Activated CD4-positive, CD25-positive, alpha-beta regulatory T cell treated with anti-CD3 and anti-CD28 coated beads, Interleukin-2, amount 50 U/mL, for 72 hours (primary cell): ENCODE data around the gene ZNF584.
"Not testable (repeated sequence)": the region's sequence is repeated elsewhere in the genome, so short reads cannot be mapped to it uniquely, and the experiment has no call there.

ENCODE experiments used
- DNase-seq: peaks from one replicate; pipeline ENCODE4 v3.0.0; 2021

Gene ZNF584

GRCh38 chr19:58386576-58387337, 21.7 kb upstream of the ZNF584 start, which contains the start of gene RPS5:
Gene RPS5, plus strand, starts transcription at chr19:58387269. Its CDS starts 869 bp downstream, at chr19:58388138.
- peak; percentile 87 for DNase-seq

GRCh38 chr19:58387338-58388174, 20.9 kb upstream of the ZNF584 start:
- no peak for DNase-seq

GRCh38 chr19:58388175-58388526, 20.3 kb upstream of the ZNF584 start:
- DNase-seq = no peak

DNA sequence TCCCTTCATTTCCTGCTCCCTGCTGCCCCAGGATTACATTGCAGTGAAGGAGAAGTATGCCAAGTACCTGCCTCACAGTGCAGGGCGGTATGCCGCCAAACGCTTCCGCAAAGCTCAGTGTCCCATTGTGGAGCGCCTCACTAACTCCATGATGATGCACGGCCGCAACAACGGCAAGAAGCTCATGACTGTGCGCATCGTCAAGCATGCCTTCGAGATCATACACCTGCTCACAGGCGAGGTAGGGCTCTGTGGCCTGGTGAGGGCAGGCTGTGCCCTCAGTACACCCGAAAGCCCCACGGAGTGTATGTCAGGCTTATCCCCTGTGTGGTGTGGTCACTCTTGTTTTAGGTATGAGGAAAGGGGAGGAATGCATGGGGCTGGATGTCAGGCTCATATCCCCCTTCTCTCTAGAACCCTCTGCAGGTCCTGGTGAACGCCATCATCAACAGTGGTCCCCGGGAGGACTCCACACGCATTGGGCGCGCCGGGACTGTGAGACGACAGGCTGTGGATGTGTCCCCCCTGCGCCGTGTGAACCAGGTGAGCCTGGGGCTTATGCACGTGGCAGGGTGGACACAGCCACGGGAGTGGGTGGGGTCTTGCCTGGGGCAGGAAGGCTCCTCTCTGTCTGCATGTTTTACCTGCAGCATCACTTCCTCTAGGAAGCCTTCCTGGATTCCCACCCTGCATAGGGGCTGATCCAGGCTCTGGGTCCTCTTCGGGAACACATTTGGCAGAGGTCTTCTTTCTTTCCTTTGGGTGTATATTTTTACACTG, 15.3 kb upstream of the ZNF584 start:
- DNase-seq = no peak

- DNase-seq = no peak
Observed at GRCh38 chr19:58393725-58394033, 14.8 kb upstream of the ZNF584 start.

DNA sequence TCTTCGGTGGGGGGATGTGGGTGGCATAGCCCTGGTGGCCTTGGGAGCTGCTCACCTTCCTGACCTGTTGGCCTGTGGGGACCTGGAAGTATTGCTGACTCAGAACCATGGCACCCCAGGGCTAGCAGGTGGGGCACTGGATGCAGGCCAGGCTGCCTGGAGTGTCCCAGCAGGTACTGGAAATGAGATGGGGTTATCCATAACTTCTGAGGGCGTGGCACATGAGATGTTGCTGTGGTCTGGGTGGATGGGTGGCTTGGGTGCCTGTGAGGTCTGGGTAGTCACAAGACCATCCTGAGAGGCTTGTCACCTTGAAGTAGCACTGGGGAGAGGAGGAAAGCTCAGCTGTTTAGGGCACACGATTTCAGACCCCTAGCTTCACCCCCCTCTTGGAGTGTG, 13.6 kb upstream of the ZNF584 start:
- DNase-seq = no peak

GRCh38 chr19:58395220-58395978, 13.1 kb upstream of the ZNF584 start, which contains the start of gene RNF225:
Gene RNF225, plus strand, starts transcription at chr19:58395656. Its CDS starts 434 bp downstream, at chr19:58396090.
- DNase-seq = no peak

GRCh38 chr19:58395979-58396627, 12.3 kb upstream of the ZNF584 start:
- DNase-seq = no peak

- DNase-seq = no peak
Observed at GRCh38 chr19:58396691-58397532, 11.5 kb upstream of the ZNF584 start.

GRCh38 chr19:58397533-58398037, 10.9 kb upstream of the ZNF584 start:
- no peak for DNase-seq

DNA sequence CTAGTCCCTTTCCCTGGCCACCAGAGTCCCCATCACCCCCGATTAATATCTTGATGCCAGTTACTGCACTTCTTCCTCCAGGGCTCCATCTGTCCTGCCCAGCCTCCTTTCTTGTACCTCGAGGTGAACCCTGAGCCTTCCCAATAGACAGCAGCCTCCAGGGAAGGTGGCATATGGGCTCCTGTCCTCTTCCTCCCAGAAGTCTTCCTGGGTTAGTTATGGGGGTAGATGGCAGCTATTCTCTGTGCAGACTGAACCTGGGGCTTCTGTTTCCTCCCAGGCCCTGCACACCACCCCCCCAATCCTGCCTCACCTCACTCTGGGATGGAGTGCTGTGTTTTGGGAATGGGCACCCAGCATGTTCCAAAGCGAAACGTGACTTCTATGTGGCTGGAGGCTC, 10.4 kb upstream of the ZNF584 start:
- DNase-seq = no peak

DNA sequence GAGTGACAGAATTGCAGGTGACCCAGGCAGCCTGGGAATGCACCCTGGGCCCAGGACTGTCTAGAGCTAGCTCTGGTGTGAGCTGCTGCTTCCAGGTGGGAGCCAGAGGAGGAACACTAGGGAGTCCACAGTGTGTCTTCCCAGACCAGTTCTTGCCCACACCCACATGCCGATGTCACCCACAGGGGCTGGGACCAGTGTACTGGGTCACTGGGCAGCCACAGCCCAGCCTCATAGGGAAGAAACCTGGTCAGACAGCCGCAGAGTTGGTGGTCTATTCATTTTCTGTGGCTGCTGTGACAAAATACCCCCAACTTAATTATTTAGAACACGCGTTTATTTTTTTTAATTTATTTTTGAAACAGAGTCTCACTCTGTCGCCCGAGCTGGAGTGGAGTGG, 9.9 kb upstream of the ZNF584 start:
- no peak for DNase-seq

- no peak for DNase-seq
Observed at GRCh38 chr19:58399903-58400302, 8.5 kb upstream of the ZNF584 start.

GRCh38 chr19:58400316-58400915, 8.0 kb upstream of the ZNF584 start:
- DNase-seq = no peak

DNA sequence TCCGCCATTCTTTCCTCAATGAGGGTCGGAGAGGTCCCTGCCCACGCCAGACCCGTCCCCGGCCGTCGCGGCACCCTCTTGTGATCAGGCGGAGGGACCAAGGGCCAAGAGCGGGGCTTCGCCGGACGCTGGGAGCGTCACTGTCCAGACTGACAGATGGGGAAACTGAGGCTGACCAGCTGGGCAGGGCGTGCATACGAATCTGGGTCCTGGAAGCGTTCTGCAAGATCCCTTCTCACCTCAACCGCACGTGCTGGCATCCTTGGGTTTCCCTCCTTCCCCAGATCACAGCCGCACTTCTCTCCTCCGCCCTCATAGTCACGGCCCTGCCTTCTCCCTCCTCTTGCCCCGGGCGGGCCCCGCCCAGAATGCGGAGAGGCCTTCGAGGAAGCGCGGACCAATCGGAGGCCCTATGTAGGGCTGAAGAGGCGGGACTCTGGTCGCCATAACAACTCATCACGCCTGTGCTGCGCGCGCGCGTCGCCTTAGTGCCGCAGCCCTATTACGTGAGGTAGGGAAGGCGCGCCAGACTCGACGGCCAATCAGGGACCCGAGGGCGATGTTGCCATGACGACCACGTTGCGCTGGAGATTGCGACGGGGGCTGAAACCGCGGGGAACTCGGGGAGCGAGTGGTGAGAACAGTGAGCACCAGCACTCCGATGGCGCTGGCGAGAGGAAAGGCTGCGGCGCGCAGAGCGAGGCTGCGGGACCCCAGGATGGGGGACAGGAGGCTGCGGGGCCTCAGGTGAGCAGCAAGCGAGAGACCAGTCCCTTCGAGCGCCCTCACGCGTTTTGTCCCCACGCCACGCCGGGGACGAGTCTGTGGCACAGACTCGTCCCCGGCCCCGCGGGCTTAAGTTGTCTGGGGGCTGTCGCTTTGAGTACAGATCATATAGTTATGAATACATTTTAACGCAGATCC, 7.3 kb upstream of the ZNF584 start:
- DNase-seq = peak; percentile 98

GRCh38 chr19:58401840-58402421, 6.5 kb upstream of the ZNF584 start:
- DNase-seq = no peak

DNA sequence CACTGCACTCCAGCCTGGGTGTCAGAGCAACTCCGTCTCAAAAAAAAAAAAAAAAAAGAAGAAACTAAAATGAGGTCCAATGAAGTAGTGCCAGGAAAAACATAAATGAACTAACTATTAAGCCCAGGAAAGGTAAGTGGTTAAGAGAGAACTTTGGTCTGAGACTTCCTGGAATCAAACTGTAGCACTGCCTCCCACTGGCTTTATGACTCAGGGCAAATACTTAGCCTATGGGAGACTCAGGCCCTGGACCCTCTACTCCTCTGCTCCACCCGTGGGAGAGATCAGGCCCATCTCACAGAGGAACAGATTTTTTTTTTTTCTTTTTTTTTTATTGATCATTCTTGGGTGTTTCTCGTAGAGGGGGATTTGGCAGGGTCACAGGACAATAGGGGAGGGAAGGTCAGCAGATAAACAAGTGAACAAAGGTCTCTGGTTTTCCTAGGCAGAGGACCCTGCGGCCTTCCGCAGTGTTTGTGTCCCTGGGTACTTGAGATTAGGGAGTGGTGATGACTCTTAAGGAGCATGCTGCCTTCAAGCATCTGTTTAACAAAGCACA, 4.5 kb upstream of the ZNF584 start:
- not testable (repeated sequence) for DNase-seq

DNA sequence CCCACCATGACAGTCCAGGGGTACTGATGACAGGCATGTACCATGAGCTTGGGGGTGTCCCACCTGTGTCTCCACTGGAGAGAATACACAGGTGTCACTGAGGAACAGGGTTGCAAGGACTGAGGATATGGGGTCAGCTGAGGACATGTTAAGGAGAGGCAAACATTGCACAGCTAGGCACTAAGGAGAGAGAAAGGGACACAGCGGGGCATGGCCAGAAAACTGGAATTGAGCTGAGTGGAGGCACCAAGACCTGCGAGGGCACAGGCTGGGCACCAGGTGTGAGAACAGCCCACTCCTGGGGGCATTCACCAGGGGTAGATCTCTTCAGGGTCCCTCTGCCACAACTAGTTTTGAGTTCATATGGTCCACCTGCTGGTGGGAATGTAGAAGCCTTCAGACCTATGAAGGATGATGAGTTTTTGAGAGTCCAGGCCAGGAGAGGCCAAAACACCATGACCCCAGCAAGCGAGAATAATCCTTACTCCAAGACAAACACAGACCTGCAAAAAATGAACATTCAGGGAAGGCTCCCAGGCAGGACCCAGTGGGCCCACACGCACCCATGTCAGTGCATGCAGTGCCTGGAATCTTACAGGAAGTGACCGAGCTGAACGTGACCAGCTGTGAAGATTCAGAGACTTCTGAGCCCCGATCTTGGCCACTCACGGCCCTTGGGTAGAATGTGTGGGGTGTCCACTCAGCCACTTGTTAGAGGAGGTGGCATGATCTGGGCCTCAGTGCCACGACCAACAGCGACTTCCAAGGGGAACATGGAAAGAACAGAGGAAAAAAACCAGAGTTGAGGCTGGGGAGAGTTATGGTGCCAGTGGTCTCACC, 1.4 kb upstream of the ZNF584 start:
- DNase-seq = no peak
